Activated T-cell treated with anti-CD3 and anti-CD28 coated beads for 48 hours (primary cell): ENCODE data around the gene CPLANE2.
A peak's percentile ranks its signal among the peaks of the same experiment; 100 is the strongest.
"Not testable (repeated sequence)": the region's sequence is repeated elsewhere in the genome, so short reads cannot be mapped to it uniquely, and the experiment has no call there.

Experiments used
- DNase-seq: peaks from one replicate; pipeline ENCODE4 v3.0.0-alpha.2; 2020; ENCODE audit warnings: low read depth

Gene CPLANE2

DNA sequence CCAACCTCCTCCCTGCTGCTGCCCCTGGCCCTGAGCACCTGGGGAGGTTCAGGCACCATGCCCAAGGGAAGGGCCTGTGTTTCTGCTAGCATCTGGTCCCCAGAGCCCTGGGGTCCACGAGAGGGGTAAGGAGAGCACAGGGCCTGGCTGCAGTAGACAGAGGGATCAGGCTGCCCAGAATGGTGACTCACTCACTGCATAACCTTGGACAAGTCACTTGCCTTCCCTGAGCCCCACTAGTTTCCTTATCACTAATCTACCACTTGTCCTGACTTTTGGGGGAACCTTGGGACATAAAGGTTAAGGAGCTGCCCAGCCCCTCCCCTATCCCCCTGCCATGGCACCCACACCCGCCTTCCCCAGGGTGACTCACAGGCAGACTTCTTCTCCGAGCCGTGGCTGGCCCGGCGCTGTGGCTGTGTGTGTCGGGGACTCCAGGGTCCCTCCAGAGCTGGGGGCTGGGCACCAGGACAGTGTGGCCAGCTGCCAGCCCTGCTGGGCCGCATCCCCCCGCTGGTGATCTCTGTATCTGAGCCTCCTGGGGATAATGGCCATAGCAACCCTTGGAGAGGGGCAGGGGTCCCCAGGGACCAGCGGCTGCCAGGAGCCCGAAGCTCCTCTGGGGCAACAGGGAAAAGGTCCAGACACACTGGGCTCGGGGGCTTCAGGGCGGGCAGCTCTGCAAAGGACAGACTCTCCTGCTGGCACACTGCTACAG, 28.6 kb downstream of the CPLANE2 start:
- no peak for DNase-seq

DNA sequence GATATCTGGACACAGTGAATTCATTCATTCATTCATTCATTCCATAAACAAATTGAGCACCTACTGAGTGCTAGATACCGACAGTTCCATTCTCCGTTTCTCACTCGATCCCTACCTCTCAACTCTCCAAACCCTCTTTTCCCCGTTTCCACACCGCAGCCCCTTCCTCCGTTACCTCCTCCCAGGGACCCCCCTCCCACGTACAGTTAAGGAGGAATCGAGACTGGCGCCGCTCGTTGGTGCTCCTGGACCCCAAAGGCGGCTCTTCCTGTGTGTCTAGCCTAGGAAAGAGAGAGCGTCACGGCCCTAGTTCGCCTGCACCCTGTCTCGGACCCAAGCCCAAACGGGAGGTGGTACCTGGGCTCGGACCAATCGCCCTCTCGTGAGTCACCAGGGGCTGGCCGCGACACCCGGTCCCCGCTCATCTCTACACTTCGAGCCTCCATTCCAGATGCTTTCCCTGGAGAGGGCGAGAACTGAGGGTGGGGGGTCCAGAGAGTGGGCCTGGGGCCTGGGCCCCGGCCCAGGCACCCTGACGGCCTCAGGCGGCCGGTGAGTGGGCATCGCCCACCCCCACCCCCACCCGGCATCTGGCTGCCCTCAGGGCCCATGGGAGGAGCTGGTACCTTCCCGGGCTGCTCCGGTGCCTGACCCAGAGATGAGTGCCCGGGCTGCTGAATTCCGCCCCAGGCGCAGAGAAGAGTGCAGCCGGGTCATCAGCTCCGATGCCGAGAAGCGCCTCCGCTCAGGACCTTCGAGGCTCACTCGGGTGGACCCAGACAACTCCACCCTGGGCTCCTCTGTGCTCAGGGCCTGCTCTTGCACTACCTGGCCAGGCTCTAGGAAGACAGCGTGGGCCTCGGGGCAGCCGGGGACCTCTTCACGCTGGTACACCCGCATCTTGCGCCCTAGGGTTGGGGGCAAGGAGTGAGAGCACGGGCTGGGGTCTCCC, 29.4 kb downstream of the CPLANE2 start:
- DNase-seq = no peak

DNA sequence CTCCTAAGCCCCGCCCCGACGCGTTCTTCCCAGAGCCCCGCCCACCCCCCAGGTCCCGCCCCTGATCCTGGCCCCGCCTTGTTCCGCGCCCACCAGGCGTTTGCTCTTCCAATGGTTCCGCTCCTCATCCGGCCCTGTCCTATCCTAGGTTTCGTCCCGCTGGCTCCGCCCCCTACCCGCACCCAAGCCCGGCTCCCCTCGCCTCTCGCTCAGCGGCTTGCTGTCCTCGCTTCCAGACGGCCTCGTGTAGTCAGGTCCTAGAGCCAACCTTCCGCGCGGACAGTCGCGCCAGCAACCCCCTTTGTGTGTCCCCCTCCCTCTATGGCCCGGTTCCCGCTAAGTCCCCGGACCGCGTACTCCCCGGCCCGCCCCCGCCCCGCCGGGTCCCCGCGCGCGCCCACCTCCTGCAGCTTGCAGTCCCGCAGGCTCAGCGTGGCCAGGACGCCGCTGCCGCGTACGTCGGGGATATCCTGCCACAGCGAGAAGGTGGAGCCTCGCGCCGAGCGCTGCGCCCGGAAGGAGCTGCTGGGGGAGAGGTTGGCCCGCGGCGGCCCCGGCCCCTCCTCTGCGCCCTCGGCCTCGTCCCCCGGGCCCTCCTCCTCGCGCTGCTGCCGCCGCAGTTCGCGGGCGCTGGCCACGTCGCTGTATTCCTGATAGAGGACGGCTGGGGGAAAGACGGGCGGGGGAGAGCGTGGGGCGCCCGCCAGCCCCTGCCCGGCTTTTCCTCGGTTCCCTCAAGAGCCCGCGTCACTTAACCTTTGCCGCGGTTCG, 30.3 kb downstream of the CPLANE2 start:
- DNase-seq = peak; percentile 92

DNA sequence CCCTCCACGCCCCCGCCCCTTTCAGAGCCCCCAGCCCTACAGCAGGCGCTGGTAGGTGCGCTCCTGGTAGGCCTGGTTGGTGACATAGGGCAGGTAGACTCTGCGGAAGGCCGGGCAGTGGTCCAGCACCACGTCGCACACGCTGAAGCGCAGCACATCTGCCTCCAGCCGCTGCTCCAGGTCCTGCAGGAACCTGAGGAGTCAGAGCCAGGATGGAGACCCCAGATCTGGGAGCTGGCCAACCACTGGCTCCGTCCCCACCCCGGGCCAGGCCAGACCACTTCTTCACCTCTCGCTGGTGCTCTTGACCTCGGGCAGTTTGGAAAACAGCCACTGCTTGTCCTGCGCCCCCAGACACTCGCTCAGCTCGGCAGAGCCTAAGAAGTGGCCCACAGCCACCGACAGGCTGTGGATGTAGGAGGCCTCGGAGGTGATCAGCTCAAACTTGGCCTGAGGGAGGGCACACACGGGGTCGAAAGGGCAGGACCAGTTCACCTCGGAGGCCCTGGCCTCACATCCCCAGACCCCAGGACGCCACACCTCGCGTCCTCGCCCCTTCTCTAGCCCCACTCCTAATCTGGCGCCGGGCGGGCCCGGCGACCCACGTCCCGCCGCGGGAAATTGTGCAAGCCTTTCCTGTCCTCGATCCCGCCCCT, 31.0 kb downstream of the CPLANE2 start:
- no peak for DNase-seq

DNA sequence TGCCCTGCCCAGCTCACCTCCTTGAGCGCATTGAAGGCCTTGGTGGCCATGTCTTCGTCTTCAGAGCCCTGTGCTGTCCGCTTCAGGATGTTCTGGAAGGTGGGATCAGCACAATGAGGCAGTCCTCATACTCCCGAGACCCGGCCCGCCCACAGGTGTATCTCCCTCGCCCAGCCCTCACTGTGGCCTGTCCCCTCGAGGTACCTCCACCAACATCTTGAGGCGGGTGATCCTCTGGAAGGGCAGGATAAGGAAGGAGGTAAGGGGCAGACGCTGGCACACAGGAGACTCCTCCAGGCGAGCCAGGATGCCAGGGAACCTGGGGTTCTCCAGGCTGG, 31.7 kb downstream of the CPLANE2 start:
- no peak for DNase-seq

DNA sequence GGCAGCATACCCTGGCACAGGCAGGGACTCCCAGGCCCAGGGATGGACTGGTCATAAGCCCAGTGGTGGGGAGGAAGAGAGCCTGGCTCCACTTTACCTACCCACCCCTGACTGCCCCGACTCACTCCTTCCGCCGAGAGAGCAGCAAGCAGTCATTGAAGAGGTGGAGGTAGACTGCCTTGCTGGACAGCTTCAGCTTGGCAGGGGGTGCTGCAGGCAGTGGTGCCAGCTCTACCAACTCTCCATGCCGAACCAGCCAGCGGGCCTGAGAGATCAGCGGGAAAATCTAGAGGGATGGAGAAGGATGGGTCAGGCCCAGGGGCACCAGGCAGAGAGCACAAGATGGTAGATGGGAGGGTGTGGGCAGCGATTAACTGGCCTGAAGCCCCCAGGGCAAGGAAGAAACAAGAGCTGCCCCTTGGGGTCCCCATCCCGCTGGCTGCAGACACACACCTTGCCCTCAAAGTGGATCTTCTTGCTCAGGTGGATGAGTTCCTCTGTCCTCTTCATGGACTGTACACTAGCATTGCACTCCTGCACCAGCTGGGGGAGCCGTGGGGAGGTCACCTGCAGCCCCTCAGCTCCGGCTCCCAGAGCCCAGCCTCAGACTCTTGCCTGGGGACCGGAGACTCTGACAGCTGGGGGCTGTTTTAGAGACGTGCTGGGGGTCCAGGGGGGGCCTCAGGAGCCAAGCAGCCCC, 32.2 kb downstream of the CPLANE2 start:
- DNase-seq = peak; percentile 34

DNA sequence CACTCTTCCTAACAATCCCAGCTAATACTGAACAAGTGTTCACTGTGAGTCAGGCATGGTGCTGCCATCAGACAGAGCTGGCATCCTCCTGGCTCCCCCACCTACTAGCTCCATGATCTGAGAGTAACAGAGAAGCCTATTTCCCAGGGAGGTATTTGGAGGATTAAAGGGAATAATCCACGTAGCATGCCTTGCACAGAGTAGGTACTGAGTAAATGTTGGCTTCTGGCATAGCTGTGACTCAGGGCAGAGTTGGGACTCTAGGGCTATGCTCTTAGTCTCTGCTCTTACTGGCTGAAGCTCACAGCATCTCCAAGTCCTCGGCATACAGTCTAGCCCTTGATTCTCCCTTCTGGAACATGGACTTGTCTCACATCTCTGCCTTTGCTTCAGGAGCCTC, 32.8 kb downstream of the CPLANE2 start:
- DNase-seq = no peak

DNA sequence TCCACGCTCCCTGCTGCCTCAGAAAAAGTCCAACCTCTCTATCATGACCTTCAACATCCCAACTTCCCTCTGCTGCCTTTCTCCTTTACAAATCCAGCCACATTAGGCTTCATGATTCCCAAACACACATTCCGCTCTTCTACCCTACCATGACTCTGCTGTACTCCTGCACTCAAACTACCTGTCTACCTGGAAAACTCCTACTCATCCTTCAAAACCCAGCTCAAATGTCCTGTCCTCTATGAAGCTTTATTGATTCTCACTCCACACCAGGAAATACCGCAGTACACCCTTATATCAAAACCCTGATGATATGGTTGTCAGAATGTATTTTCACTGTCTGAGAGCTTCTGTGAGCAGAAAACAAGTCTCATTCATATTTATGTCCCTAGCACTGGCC, 33.4 kb downstream of the CPLANE2 start:
- no peak for DNase-seq

DNA sequence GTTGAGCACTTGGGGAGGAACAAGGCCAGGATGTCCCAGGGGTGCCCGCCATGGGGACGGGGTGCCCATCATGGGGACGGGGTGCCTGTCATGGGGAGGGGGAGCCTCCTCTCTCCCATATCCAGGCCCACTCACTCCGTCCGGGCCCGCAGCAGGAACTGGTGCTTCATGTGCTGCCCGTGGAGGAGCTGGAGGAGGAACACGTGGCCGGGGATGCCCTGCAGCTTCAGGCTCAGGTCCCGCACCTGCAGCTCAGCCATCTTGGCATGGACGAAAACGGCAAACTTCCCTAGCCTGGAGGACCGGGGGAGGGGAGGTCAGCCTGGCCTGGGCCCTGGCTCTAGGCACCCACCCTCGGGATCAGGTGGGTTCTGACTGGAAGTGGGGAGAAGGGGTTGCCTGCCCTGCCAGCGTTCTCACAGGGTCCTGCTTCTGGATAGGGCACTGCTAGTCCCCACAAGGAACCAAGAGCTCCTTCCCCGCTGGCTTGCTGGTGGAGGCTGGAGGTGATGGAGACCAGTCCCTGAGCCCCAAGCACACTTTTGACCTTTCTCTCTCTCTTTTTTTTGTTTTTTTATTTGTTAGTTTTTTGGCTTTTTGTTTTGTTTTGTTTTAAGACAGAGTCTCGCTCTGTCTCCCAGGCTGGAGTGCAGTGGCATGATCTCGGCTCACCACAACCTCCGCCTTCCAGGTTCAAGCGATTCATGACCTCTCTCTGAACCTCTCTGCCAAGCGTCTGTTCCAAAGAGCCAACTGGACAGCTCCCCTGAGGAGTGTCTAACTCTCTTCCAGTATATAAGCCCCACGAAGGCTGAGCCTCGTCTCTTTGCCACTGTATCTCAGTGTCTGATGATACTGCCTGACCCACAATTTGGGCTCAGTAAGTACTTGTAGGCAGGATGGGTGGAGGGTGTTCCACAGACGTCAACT, 34.4 kb downstream of the CPLANE2 start:
- DNase-seq = no peak

DNA sequence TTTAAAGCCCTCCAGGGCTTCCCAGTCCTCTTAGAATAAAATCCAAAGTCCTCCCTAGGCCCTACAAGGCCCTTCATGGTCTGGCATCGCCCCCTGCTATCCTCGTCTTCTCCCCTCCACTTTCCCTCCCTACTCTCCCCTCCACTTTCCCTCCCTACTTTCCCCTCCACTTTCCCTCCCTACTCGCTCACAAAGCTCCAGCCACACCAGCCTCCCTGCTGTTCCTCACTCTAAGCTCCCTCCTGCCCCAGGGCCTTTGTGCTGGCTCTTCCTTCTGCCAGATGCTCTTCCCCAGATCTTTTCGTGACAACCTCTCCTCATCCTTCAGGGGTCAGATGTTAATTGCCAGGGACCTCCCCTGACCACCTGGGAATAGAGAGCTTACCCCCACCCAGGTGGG, 37.3 kb downstream of the CPLANE2 start:
- no peak for DNase-seq

DNA sequence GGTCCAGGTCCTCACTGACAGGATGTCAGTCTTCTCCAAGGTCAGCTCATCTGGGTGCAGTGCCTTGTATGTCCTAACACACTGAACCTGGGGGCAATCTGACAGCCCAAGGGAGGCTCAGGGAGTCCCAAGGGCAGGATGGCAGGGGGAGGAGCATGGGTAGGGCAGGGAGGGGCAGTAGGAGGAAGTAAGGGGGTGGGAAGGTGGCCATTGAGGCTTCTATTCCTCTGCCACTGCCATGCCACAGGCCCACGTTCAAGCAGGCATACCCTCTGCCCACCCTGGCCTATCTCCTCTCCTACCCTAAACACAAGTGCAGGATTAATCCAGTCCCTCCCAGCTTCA, 37.9 kb downstream of the CPLANE2 start:
- DNase-seq = no peak

DNA sequence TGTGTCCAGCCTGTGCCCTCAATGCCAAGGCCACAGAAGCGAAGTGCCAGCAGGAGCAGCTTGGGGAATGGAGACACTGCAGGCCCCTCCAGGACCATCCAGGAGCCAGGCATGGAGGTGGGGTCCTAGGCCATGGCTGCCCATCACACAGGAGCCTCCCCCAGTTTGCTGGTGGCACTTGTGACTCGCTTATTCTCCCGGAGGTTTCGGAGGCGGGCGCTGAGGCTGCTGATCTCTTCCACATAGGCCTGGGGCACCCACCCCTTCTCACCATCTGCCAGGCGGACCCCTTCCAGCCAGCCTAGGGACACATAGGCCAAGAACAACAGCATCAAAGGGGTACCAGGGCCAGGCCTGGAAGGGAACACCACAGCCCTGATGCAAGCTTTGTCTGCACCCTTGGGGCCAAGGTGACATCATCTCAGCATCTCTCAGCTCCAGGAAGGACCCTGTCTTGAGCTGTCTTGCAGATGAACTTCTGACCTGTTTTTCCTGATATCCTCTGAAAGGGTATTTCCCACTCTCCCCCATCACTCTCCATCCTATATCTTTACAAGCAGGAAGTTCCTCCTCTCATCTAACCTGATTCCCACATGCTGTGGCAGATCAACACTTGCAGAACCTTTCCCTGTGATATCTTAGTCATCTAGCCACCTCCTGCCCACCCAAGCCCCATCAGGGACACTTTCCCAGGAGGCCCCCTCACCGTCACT, 38.4 kb downstream of the CPLANE2 start:
- no peak for DNase-seq

DNA sequence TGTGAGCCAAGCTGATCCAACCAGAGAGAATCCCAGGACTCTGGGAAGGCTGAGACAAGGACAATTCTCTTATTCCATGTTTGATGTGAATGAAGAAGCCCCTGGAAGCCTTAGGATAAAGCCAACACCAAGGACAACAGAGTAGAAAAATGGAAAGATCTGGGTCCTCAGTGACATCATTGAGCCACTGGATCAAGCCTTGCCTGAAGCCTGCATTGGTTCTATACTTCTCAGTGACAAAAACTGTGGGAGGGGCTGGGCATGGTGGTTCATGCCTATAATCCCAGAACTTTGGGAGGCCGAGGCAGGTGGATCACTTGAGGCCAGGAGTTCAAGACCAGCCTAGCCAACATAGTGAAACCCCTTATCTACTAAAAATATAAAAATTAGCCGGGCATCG, 40.1 kb downstream of the CPLANE2 start:
- no peak for DNase-seq

DNA sequence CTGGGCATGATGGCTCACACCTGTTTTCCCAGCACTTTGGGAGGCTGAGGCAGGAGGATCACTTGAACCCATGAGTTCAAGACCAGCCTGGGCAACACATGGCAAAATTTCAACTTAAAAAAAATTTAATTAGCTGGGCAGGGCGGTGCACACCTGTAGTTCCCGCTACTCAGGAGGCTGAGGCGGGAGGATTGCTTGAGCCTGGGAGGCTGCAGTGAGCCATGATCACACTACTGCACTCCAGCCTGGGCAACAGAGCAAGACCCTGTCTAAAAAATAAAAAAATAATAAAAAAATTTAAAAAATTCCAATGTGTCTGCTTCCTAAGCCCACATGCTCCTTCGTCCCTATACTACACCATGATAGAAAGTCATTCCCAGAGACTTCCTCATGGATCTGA, 40.8 kb downstream of the CPLANE2 start:
- not testable (repeated sequence) for DNase-seq

DNA sequence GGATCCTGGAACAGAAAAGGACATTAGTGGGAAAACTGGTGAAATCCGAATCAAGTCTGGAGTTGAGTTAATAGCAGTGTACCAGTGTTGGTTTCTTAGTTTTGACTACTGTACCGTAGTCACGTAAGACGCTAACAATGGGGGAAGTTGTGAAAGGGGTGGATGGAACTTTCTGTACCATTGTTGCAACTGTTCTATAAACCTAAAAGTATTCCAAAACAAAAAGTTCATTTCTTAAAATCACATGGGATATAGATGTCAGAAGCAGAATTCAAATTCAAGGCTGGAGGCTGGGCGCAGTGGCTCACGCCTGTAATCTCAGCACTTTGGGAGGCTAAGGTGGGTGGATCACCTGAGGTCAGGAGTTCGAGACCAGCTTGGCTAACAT, 41.5 kb downstream of the CPLANE2 start:
- DNase-seq = no peak

DNA sequence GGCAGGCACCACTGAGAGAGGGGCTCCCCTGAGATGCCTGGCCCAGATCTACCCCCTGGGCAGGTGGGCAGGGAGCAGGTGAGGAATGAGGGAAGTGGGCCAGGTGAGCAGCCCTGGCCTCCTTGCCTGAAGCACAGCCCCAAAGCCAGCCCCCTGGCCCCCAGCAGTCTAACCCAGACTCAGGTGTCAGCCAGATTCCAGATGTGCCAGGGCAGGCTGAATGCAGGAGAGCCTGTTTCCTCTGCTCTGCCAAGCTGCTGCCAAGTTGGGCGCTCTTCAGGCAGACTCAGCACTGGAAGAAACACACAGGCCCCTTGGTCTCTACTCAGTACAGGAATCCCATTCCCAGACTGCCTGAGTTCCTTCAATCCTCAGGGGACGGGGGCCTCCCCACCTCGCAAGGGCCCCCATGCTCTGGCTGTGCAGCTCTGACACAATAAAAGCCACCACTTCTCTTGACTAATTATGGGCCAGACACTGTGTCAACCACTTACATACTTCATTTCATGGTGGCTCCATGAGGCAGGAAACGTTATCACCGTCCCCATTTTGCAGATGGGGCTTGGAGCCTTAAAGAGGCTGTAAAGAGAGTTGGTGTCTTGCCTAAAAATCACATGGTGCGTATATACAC, 45.0 kb downstream of the CPLANE2 start:
- no peak for DNase-seq

DNA sequence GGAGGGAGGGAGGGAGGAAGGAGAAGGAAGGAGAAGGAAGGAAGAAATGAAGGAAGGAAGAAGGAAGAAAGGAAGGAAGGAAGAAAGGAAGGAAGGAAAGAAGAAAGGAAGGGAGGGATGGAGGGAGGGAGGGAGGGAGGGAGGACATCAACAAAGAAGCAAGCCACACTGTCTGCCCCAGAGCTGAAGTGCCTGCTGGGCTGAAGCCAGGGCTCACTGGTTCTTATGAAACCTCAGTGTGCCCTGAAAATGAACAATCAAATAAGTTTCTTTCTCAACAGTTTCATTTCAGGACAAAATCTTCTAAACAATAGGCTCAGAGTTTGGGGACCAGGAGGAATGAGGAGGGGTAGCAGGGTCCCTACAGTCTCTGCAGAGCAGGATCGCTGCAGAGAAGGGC, 45.7 kb downstream of the CPLANE2 start:
- DNase-seq = no peak

DNA sequence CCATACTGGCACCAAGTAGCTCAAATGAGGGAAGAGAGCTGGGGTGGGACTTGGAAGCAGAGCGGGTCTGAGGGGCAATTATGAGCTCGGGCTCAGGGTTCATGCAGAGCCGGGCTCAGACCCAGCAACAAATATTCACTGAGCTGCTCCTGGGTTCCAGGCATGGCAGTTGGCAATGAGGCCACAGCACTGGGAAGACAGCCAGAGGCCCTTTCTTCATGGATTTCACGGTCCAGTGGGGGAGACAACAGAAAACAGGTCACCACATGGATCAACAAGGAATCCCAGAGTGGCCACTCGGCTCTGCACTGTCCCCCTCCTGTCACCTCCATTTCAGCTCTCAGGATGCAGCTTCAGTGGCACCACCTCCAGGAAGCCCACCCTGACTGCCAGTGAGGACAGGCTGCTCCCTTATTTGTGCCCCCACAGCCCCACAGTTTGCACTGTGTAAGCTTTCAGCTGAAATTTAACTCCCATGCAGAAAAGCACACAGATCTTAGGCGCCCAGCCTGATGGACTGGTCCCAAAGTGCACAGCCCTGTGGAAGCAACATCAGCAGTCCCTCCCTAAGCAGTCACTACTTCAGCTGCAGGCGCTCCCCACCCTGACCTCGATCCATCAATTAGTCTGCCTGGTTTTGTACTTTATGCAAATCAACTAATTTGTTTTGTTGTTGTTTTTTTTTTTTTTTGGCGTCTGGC, 46.9 kb downstream of the CPLANE2 start:
- no peak for DNase-seq

DNA sequence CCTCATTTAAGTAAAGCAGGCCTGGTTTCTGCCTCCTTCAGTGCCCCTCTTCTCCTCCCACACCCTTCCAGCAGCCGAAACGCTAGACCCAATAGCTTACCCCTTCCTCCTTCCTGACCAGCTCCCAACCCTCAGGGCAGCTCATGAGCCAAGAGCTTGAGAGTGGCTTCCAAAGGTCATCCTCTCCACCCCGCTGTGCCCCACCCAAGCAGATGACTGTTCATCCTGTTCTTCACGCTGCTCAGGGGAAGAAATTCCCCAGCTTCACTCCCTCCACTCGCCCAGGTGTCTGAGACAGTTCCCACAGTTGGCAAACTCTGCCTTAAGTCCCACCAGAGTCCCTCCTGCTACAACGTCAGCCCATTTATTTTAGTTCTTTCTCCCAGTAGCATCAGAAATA, 48.0 kb downstream of the CPLANE2 start:
- no peak for DNase-seq
